Activated naive CD4-positive, alpha-beta T cell treated with Interleukin-2 at 50 U/mL for 16 hours (primary cell): ENCODE measurements around the gene FOSL2.

Experiments used
- DNase-seq: peaks from one replicate; pipeline ENCODE4 v3.0.0-alpha.2; 2020

The FOSL2 gene

GRCh38 chr2:28375742-28376631 is 16.7 kb upstream of the FOSL2 start:
- no peak for DNase-seq

- no peak for DNase-seq
Observed at GRCh38 chr2:28377195-28377816, 15.4 kb upstream of the FOSL2 start.

DNA sequence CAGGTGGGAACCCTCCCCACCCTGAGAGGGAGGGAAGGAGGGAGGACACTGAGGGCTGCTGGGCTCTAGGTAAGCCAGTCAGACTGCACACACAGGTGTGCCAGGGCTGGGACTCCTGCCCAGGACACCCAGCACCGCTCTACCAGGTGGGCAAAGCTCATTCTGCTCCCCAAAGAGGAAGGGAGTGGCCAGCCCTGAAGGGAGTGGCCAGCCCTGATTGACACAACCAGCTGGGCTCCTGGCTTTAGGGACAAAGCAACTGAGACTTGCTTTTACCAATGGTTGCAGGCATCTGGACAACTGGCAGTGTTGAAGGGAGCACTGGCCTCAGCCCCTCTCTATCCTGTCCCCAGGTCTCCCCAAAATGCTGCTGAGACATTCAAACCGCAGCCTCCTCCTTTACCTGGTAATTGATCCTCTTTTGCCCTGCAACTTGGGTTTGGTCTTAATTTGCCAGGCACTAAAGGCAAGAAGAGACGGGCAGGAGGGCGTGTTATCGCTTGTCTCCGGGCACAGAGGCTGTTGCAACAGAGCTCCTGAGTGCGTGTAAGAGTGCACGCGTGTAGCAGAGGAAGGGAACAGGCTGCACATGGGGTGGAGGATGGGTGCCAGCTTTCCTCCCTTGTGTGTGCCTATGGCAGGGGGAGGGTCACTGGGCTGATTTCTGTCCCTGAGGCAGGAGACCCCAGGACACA is 14.5 kb upstream of the FOSL2 start:
- DNase-seq = no peak

GRCh38 chr2:28378679-28379584 is 13.7 kb upstream of the FOSL2 start:
- no peak for DNase-seq

DNA sequence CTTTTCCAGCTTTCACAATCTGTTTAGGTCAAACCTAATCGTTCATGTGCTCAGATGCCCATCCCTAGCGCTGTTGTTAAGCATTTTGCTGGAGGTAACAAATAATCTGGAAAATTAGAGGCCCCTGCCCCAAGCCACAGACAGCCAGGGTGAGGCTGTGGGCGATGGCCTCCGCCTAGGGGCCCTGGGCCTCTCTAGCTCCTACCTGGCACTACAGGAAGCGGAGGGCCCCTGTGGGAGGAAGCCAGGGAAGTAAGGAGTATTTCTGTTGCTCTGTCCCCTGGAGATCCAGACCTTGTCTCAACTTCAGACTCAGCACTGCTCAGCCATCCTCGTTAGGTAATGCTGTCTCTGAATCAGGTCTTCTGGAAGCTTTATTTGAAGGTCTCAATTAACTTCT is 12.4 kb upstream of the FOSL2 start:
- no peak for DNase-seq

DNA sequence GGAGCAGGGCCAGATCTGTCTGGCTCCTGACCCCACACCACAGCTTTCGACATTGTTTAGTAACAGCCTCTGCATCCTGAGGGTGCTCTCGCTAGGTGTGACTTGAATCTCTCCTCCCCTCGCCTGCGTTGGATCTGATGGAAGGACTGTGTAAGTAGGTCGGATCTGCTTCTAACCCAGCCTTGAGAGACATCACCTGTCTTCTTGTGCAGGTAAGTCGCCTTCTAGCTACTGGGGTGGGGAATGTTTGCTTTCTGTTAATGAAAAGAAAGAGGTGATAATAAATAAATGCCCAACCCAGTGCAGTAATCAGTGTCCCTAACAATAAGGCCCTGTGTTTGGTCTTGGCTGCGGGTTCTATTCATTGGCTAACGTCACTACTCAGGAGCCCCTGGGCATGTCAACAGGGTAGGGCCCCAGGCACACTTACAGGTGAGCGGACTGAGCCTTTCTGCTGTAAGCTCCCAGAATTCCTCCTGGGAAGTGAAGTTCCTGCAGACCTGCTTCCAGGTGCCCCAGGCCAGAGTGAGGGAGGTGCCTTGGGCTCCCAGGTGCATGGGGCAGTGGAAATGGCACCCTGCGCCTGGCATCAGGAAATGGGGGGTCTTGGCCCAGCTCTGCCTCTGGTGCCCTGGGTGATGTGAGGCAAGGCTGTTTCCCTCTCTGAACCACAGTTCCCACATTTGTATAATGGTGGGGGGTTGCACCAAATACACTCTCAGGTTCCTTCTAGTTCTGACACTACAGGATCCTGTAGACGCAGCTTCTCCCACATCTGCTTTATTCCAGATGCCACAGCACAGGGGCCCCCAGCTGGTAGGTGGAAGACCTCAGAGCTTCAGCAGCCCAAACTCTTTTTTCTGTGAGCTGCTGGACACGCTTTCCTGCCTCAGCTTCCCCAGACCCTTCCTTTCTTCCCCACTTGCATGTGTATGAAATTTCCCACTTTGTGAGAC is 11.2 kb upstream of the FOSL2 start:
- DNase-seq = no peak

GRCh38 chr2:28382755-28383154 is 9.9 kb upstream of the FOSL2 start:
- no peak for DNase-seq

DNA sequence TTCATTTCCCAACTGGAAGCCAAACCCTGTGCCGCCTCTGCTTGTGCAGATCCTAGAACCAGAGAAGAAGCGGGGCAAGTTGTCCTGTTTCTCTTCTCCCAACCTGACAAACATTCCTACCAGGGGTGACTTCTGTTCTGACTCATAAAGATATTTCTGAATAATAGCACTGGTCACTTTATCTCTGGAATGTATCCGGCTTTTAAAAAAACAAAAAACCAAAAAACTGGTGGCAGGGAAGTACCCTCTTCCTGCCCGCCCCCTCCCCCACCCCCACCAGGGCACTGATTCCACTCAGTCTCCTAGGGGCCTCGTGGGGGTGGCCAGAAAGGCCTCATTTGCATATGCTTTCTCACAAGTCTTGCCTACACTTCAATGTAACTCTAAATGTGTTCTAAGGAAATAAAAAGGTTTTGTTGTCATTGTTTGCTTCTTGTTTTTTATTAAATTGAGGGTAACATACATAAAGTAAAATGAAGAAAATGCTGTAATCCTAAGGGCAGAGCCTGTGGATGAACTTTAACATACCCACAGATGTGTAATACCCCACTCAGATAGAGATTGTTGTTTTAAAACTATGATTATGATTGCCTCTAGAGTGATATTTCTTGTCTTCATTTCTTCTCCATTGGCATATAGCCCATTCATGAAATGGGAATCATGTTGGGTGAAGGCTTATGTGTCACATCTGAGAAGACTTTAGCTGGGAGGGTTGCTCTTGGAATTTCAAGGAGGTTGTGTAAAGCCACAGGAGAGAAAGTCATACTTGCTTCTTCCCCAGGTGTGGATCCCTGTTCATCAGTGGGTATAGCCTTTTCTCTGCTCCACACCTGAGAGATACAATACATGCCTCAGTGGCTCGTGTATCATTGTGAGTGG is 5.3 kb upstream of the FOSL2 start:
- no peak for DNase-seq

DNA sequence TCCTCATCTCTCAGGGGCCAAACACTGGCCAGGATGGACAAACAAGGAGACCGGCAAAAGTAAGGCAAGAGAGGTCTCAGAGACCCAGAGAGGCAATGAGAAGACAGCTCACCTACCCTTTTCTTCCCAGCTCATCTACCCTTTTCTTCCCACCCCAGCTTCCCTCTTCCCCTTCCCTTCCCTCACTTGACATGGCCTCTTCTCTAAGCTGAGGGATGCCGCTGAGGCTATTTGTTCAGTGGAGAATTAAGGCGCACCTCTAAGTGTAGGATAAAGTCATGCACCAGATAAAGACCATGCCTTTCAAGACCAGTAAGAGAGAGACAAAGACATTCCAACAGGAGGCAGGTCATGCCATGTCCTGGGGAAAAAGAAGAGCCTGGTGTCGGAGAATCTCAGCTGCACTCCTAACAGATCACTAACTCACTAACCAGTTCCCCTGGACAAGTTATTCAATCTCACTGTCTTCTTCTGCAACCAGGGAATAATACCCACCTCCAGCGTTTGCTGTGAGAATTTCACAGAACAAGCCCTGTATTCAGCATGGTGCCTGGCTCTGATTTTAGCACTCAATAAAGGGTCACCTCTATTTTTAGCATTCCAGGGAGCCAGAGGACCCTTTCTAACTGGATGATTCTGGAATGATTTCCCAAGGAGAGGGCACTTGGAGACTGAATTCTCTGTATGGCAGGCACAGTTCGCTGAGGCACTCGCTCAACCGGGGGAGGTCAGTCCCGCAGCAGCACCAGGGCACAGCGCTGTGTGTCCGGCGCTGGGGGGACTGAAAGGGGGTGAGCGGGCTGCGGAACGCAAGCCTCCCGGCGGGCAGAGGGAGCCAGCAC is 3.0 kb upstream of the FOSL2 start:
- DNase-seq = no peak

- peak; percentile 95 for DNase-seq
Observed at GRCh38 chr2:28390241-28390745, 2.4 kb upstream of the FOSL2 start.

- DNase-seq = peak; percentile 10
Observed at GRCh38 chr2:28390746-28391563, 1.7 kb upstream of the FOSL2 start.

DNA sequence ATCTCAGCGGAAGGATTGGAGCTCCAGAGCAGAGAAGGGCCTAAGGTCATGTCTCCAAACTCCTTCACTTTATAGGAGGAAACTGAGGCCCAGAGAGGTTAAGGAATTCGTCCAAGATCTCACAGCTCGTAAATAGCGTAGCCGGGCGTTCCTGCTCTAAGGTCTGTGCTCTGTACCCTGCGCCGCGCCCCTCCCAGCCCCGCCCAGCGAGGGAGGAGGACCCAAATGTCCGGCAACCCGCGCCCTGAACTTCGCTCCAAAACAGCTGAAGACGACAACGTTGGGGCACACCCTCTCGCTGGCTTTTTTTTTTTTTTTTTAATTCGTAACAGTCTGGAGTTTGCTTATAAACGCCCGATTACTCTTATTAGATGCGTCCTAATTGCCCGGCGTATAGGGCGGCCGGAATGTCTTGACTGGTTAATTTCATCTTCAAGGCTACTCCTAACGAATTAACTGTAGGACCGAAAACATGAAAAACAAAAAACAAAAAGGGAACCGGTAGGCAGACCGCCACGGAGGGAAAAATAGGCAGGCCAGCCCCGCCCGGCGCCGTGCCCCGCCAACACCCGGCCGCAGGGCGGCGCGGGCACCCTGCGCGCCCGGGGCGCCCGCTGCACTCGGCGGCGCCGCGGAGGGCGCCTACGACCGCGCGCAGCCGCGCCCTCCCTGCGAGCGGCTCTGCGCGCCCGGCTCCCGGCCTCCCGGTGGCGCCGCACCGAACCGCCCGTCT is 928 bp upstream of the FOSL2 start:
- peak; percentile 71 for DNase-seq

- peak; percentile 70 for DNase-seq
Observed at GRCh38 chr2:28393114-28393836, 617 bp downstream of the FOSL2 start.

DNA sequence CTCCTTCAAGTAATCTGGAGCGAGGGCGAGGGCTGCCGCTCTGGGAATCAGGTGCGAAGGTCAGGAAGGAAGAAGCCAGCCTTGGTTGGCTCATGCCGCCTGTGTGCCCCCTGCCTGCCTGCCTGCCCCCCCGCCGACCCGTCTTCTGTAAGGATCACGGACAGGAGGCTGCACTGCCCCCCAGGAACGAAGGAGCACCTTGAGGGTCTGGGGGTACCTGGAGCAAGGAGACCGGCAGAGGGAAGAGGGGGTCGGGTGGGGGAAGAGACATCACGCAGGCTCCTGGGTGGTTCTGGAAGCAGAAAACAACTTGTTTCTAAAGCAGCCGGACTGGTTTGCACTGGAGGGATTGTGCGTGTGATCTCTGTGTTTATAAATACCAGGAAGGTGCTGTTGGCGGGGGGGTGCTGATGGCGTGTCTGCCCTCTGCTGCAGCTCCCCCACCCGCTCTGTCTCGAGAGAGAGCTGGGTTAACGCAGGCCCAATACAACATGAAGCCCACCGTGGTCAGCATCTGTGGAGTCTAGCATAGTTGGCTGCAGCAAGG is 1.7 kb downstream of the FOSL2 start:
- peak; percentile 29 for DNase-seq

DNA sequence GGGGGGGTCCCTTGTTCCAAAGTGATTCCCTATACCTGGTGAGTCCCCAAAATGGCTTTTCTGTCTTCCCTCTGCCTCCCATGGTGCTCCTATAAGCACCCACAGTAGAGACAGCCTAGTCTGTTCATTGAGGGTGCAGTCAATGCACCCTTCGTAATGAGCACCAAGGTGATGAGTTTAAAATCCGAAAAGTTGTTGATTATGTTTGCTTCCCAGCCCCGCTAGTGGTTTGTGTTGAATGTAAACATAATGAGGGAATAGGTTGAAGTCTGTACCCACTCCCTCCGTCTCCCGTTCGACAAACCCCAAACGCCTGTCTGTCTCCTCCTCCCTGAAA is 2.3 kb downstream of the FOSL2 start:
- DNase-seq = no peak

DNA sequence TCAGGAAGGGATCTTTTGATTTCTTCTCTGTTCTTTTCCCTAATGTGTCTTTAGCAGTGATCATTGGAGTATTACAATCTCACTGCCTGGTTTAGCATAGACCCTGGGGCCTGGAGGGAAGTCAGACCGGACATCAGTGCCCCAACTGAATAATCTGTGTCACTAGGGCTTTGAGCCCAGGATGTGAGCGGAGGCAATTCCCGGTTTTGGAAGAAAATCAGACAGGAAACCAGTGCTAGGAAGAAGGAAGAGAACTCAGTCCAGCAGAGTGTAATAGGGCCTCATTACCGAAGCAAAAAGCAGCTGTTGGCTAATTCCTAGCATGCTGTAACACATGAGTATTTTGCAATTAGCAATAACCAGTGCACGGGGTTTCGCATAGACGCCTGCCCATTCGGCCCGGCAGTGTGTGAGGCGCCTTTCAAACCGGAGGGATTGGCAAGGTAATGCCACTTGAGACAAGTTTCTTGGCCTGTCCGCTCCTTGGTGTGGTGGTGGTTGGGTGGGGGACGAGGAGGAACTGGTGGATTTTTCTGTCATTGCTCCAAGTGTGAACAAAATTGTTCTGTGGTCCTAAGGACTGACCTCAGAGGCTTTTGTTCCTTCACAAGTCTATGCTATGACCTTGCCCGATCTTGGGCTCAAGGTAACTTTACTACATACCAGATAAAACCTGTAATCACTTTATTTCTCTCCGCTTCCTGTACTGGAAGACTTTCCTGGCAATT is 2.8 kb downstream of the FOSL2 start:
- DNase-seq = no peak
